ENCODE data around the gene NCAM1. TPM values are rescaled to one million over a fixed set of nuclear protein-coding genes. Genes with fewer than 3 reads are reported as not detected.

The NCAM1 gene
- total RNA-seq, 1 experiment from 2014 or later, result 5.9 TPM

- H3K27me3 Mint-ChIP-seq (ENCODE audit: low read depth), result no peaks in the 10 kb centered on the region; the same call in 1 of the 2 replicates
- H3K4me1 Mint-ChIP-seq, result peaks cover 2% of the 10 kb centered on the region; the same call in 1 of the 2 replicates
- no peak overlapping the region for H3K4me3 Mint-ChIP-seq
- ChIA-PET POLR2A (no interaction called here), CTCF (no interaction called here)
- no peak for ATAC-seq
- no peaks in the 10 kb centered on the region for H3K9me3 Mint-ChIP-seq
- no peak for TF ChIP-seq GRHL2 (CRISPR knock-in tag; IDR thresholded peaks at IDR 0.05; ENCODE audit: insufficient replicate concordance, severe bottlenecking)
- no peak for TF ChIP-seq USF2 (CRISPR knock-in tag; IDR thresholded peaks at IDR 0.05)
- no peak for TF ChIP-seq SOX15 (CRISPR knock-in tag; IDR thresholded peaks at IDR 0.05)
- TF ChIP-seq ETV6 (CRISPR knock-in tag; IDR thresholded peaks at IDR 0.05), result no peak
- no peak for TF ChIP-seq ZNF263 (CRISPR knock-in tag; IDR thresholded peaks at IDR 0.05; ENCODE audit: low read depth)
- no peak for TF ChIP-seq ZNF532 (CRISPR knock-in tag; IDR thresholded peaks at IDR 0.05; ENCODE audit: borderline replicate concordance)
- no peak for TF ChIP-seq ZNF671 (CRISPR knock-in tag; IDR thresholded peaks at IDR 0.05)
- TF ChIP-seq ZNF396 (CRISPR knock-in tag; IDR thresholded peaks at IDR 0.05; ENCODE audit: borderline replicate concordance), result no peak
- no peak for TF ChIP-seq NFE2L1 (CRISPR knock-in tag; IDR thresholded peaks at IDR 0.05)
- TF ChIP-seq NR1H2 (CRISPR knock-in tag; IDR thresholded peaks at IDR 0.05), result no peak
- no peak for TF ChIP-seq FOXP1 (CRISPR knock-in tag; IDR thresholded peaks at IDR 0.05; ENCODE audit: borderline replicate concordance)
- TF ChIP-seq OVOL2 (CRISPR knock-in tag; IDR thresholded peaks at IDR 0.05; ENCODE audit: borderline replicate concordance), result no peak
- DNase-seq (ENCODE audit: low spot score), result no peak
- no peak overlapping the region for H3K27ac Mint-ChIP-seq
- no peaks in the 10 kb centered on the region for H3K36me3 Mint-ChIP-seq
Measured at GRCh38 chr11:113269636-113270035, 308.4 kb downstream of the NCAM1 start.

- TF ChIP-seq USF1 (CRISPR knock-in tag; IDR thresholded peaks at IDR 0.05), result no peak
- no peak for TF ChIP-seq CDX4 (CRISPR knock-in tag; IDR thresholded peaks at IDR 0.05; ENCODE audit: borderline replicate concordance)
- TF ChIP-seq ERG (CRISPR knock-in tag; IDR thresholded peaks at IDR 0.05), result no peak
- no peak for TF ChIP-seq KAT7 (CRISPR knock-in tag; IDR thresholded peaks at IDR 0.05; ENCODE audit: borderline replicate concordance)
- TF ChIP-seq HMGA2 (CRISPR knock-in tag; IDR thresholded peaks at IDR 0.05), result no peak
- TF ChIP-seq ZMAT4 (CRISPR knock-in tag; IDR thresholded peaks at IDR 0.05), result no peak
- no peak for TF ChIP-seq ZNF396 (CRISPR knock-in tag; IDR thresholded peaks at IDR 0.05; ENCODE audit: borderline replicate concordance)
- TF ChIP-seq TEAD4 (CRISPR knock-in tag; IDR thresholded peaks at IDR 0.05), result no peak
- TF ChIP-seq MYBL2 (CRISPR knock-in tag; IDR thresholded peaks at IDR 0.05), result no peak
- TF ChIP-seq USF2 (CRISPR knock-in tag; IDR thresholded peaks at IDR 0.05), result no peak
- TF ChIP-seq NFE2L1 (CRISPR knock-in tag; IDR thresholded peaks at IDR 0.05), result no peak
- TF ChIP-seq OVOL2 (CRISPR knock-in tag; IDR thresholded peaks at IDR 0.05; ENCODE audit: borderline replicate concordance), result no peak
- ATAC-seq, result no peak
- no peaks in the 10 kb centered on the region; the same call in 1 of the 2 replicates for H3K27me3 Mint-ChIP-seq (ENCODE audit: low read depth)
- H3K4me3 Mint-ChIP-seq, result no peak overlapping the region
- ChIA-PET CTCF (no interaction called here), POLR2A (no interaction called here)
- H3K36me3 Mint-ChIP-seq, result no peaks in the 10 kb centered on the region
- no peaks in the 10 kb centered on the region for H3K9me3 Mint-ChIP-seq
- H3K4me1 Mint-ChIP-seq, result peaks cover 2% of the 10 kb centered on the region; the same call in 1 of the 2 replicates
- no peak for DNase-seq (ENCODE audit: low spot score)
- H3K27ac Mint-ChIP-seq, result no peak overlapping the region
Measured at GRCh38 chr11:113270080-113270479, 308.9 kb downstream of the NCAM1 start.
